ENCODE measurements around the gene UBAC1. TPM values are rescaled to one million over a fixed set of nuclear protein-coding genes. Genes with fewer than 3 reads are reported as not detected.
"Not testable (repeated sequence)": the region's sequence is repeated elsewhere in the genome, so short reads cannot be mapped to it uniquely, and the experiment has no call there.

UBAC1 gene
- total RNA-seq, 1 donor from 2014 or later, result 36.0 TPM

DNA sequence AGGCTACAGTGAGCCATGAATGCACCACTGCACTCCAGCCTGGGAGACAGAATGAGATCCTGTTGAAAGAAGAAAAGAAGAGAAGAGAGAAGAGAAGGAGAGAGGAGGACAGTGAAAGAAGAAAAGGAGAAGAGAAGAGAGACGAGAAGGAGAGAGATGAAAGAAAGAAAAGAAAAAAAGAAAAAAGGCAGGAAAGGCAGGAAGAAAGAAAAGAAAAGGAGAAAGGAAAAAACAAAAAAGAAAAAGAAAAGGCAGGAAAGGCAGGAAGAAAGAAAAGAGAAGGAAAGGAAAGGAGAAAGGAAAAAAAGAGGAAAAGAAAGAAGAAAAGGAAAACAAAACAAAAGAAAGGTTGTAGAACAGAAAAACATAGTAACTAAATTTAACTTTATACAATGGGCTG is 68.1 kb downstream of the UBAC1 start:
- TF ChIP-seq, protein P1, sequence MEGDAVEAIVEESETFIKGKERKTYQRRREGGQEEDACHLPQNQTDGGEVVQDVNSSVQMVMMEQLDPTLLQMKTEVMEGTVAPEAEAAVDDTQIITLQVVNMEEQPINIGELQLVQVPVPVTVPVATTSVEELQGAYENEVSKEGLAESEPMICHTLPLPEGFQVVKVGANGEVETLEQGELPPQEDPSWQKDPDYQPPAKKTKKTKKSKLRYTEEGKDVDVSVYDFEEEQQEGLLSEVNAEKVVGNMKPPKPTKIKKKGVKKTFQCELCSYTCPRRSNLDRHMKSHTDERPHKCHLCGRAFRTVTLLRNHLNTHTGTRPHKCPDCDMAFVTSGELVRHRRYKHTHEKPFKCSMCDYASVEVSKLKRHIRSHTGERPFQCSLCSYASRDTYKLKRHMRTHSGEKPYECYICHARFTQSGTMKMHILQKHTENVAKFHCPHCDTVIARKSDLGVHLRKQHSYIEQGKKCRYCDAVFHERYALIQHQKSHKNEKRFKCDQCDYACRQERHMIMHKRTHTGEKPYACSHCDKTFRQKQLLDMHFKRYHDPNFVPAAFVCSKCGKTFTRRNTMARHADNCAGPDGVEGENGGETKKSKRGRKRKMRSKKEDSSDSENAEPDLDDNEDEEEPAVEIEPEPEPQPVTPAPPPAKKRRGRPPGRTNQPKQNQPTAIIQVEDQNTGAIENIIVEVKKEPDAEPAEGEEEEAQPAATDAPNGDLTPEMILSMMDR (IDR thresholded peaks at IDR 0.05), result no peak
- Mint-ChIP-seq H3K4me1 (ENCODE audit: low read depth) (peaks cover 43% of the 10 kb centered on the region), H3K27ac (ENCODE audit: unreplicated experiment) (peak overlapping the region; percentile 46), H3K27me3 (ENCODE audit: low read depth) (no peaks in the 10 kb centered on the region), H3K4me3 (ENCODE audit: unreplicated experiment) (no peak overlapping the region), H3K36me3 (ENCODE audit: low read depth) (peaks cover 4% of the 10 kb centered on the region), H3K9me3 (ENCODE audit: low read depth) (peaks cover 11% of the 10 kb centered on the region)
- no peak for DNase-seq (ENCODE audit: low spot score)

DNA sequence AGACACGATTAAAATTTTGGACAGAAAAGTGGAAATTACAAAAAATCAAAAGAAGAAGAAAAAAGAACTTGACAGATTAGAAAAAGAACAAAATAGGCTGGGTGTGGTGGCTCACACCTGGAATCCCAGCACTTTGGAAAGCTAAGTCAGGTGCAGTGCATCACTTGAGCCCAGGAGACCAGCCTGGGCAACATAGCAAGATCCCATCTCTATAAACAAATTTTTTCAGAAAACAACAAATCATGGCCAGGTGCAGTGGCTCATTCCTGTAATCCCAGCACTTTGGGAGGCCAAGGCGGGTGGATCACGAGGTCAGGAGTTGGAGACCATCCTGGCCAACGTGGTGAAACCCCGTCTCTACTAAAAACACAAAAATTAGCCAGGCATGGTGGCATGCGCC is 68.8 kb downstream of the UBAC1 start:
- Mint-ChIP-seq H3K4me1 (ENCODE audit: low read depth) (peaks cover 49% of the 10 kb centered on the region), H3K9me3 (ENCODE audit: low read depth) (peaks cover 11% of the 10 kb centered on the region)
- not testable (repeated sequence) for H3K27ac Mint-ChIP-seq (ENCODE audit: unreplicated experiment); DNase-seq (ENCODE audit: low spot score); H3K36me3 Mint-ChIP-seq (ENCODE audit: low read depth); H3K27me3 Mint-ChIP-seq (ENCODE audit: low read depth); H3K4me3 Mint-ChIP-seq (ENCODE audit: unreplicated experiment)

DNA sequence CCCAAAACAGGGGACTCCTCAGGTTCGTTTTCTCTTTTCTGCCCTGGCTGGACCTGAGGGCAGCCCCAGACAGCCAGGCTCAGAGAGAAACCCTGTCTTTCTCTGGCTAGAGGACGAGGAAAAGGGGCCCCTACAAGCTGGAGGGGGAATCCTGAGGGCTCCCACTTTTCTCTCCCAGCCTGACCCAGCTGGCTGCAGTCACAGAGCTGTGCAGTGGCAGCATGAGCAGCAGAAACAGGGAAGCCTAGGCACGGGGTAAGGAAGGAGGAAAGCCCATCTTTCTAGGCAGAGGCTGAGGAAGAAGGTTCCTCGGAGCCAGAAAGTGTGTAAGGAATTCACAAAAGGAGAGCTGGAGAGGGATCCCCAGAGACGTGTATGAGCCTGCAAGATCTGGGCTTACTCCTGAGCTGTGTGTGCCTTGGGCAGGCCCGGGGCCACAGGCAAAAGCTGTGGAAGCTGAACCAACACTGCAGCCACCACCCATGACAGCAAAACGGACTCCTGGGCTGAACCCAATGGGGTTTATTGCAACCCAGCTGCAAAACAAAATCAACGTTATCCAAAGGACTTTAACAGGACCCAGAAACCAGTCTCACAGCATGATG is 70.0 kb downstream of the UBAC1 start:
- H3K4me3 Mint-ChIP-seq (ENCODE audit: unreplicated experiment), result no peak overlapping the region
- peaks cover 11% of the 10 kb centered on the region for H3K9me3 Mint-ChIP-seq (ENCODE audit: low read depth)
- peaks cover 4% of the 10 kb centered on the region for H3K36me3 Mint-ChIP-seq (ENCODE audit: low read depth)
- no peak for DNase-seq (ENCODE audit: low spot score)
- H3K27ac Mint-ChIP-seq (ENCODE audit: unreplicated experiment), result no peak overlapping the region
- TF ChIP-seq, protein P1 (IDR thresholded peaks at IDR 0.05), result no peak
- no peaks in the 10 kb centered on the region for H3K27me3 Mint-ChIP-seq (ENCODE audit: low read depth)
- peaks cover 57% of the 10 kb centered on the region for H3K4me1 Mint-ChIP-seq (ENCODE audit: low read depth)

DNA sequence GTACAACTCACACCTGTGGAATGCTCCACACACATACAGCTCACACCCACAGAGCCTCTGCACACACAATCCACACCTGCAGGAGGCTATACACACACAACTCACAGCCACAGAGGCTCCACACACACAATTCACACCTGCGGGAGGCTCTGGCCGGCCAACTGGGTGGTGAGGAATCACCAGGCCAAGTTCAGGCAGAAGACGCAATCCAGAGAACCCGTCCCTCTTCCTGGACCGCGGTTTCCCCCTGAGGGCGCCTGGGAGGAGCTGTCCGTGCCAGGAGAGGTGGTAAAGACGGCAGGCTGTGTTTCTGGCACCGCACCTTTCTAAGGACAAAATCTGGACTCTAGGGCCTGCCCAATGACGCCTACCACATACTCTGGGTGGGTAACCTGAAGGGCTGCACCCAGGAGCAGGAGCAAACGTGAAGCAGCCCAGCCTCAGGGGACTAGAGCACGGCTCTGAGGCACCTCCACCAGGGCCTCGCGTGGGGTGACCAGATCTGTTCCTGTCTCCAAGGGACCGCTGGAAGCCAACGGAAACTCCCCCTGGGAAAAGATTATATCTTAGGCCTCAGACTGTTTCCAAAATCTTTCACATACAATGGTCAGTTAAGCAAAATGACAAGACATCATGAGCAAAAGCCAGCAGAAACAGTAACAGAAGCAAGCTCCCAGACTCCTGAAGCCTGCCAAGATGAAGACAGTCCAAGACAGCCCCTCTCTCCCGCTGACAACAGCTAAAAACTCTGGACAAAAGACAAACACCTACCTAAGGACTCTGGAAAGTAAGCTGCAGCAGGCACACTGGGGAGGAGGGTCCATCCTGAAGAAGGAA is 70.8 kb downstream of the UBAC1 start:
- Mint-ChIP-seq H3K4me3 (ENCODE audit: unreplicated experiment) (no peak overlapping the region), H3K4me1 (ENCODE audit: low read depth) (peaks cover 60% of the 10 kb centered on the region), H3K27me3 (ENCODE audit: low read depth) (no peaks in the 10 kb centered on the region), H3K36me3 (ENCODE audit: low read depth) (peaks cover 4% of the 10 kb centered on the region), H3K27ac (ENCODE audit: unreplicated experiment) (no peak overlapping the region), H3K9me3 (ENCODE audit: low read depth) (peaks cover 7% of the 10 kb centered on the region)
- peak; percentile 63 for DNase-seq (ENCODE audit: low spot score)
- TF ChIP-seq, protein P1 (IDR thresholded peaks at IDR 0.05), result no peak

DNA sequence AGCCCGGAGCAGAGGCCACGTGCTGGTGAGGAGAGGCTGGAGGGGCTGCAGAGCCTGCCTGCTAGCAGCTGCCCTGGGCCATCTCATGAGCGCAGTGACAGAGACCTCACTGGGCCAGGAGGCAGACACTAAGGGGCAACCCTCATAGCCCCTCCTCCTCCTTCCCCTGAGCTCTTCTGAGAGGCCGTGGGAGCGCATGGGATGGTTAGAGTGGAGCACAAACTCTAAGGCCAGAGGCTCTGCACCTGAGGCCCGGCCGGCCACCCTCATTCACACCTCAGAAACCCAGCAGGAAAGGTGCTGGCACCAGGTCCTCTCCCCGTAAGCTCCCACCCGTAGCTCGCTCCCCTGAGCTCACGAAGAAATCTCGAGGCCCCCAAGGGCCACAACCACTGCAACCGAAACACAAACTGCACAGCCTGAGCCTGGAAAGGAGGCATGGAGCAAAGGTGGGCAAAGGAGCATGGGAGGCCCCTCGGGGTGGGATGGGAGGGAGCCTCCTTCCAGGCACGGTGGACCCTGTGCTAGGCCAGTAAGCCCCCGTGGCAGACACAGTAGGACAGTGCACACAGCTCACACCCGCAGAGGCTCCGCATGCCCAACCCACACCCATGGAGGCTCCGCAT is 71.5 kb downstream of the UBAC1 start:
- peak; percentile 86 for DNase-seq (ENCODE audit: low spot score)
- TF ChIP-seq, protein P1 (IDR thresholded peaks at IDR 0.05), result no peak
- no peaks in the 10 kb centered on the region for H3K9me3 Mint-ChIP-seq (ENCODE audit: low read depth)
- no peak overlapping the region for H3K4me3 Mint-ChIP-seq (ENCODE audit: unreplicated experiment)
- no peak overlapping the region for H3K27ac Mint-ChIP-seq (ENCODE audit: unreplicated experiment)
- H3K27me3 Mint-ChIP-seq (ENCODE audit: low read depth), result no peaks in the 10 kb centered on the region
- peaks cover 60% of the 10 kb centered on the region for H3K4me1 Mint-ChIP-seq (ENCODE audit: low read depth)
- H3K36me3 Mint-ChIP-seq (ENCODE audit: low read depth), result no peaks in the 10 kb centered on the region

All from chondrocyte (in vitro differentiated cells).